ENCODE measurements around the gene NFIB.

DNA sequence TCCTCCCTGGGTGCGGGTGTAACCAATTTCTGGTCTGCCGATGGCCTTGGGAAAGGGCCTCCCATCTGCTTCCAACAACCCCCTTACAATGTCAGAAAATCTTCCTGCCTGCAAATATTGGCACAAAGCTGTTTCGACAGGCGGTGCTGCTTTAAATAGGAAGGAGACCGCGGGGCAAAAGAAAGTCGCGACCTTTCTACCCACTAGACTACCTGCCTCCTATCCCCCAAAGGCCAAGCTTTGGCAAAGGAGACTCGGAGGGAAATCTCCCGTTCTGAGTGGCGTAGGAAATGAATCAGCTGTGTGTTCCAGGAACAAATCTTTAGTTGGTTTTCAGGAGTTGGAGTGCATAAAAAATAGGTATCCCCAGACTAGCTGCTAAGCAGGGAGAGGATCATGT lies 36.8 kb upstream of the NFIB start:
- TF ChIP-seq, protein P1, sequence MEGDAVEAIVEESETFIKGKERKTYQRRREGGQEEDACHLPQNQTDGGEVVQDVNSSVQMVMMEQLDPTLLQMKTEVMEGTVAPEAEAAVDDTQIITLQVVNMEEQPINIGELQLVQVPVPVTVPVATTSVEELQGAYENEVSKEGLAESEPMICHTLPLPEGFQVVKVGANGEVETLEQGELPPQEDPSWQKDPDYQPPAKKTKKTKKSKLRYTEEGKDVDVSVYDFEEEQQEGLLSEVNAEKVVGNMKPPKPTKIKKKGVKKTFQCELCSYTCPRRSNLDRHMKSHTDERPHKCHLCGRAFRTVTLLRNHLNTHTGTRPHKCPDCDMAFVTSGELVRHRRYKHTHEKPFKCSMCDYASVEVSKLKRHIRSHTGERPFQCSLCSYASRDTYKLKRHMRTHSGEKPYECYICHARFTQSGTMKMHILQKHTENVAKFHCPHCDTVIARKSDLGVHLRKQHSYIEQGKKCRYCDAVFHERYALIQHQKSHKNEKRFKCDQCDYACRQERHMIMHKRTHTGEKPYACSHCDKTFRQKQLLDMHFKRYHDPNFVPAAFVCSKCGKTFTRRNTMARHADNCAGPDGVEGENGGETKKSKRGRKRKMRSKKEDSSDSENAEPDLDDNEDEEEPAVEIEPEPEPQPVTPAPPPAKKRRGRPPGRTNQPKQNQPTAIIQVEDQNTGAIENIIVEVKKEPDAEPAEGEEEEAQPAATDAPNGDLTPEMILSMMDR (IDR thresholded peaks at IDR 0.05): no peak
- TF ChIP-seq EZH2phosphoT487 (IDR thresholded peaks at IDR 0.05): no peak
